ENCODE measurements around the gene TCEA2. TPM values are rescaled to one million over a fixed set of nuclear protein-coding genes. Genes with fewer than 3 reads are reported as not detected.

Gene TCEA2
- total RNA-seq, 1 experiment from 2014 or later = 48.3 TPM

- no peak for DNase-seq
- intact Hi-C loops (cut with micrococcal nuclease; ENCODE audit: unreplicated experiment) = loop anchor here (10.0 kb wide), 1 partner anchor 171 kb away; the partner anchor contains the start of gene DNAJC5
- Mint-ChIP-seq H3K27ac (ENCODE audit: unreplicated experiment) (peak overlapping the region; percentile 45), H3K27me3 (ENCODE audit: insufficient read depth, unreplicated experiment) (no peaks in the 10 kb centered on the region), H3K36me3 (ENCODE audit: insufficient read depth, unreplicated experiment) (peaks cover 8% of the 10 kb centered on the region), H3K4me1 (ENCODE audit: low read depth, unreplicated experiment) (peaks cover 21% of the 10 kb centered on the region), H3K4me3 (ENCODE audit: unreplicated experiment) (no peak overlapping the region), H3K9me3 (ENCODE audit: unreplicated experiment) (no peaks in the 10 kb centered on the region)
- Histone ChIP-seq H3K9me3 (no peaks in the 10 kb centered on the region), H3K27me3 (replicated peaks; ENCODE audit: control insufficient read depth, insufficient read depth, low read length) (no peaks in the 10 kb centered on the region), H3K4me3 (ENCODE audit: low read depth, low read length) (no peak overlapping the region), H3K4me1 (peaks cover 14% of the 10 kb centered on the region), H3K36me3 (ENCODE audit: control insufficient read depth, insufficient read depth, low read length) (no peaks in the 10 kb centered on the region)
- no TSS peak for BruUV-seq (replicated peaks)
- TF ChIP-seq CTCF (IDR thresholded peaks at IDR 0.05; ENCODE audit: insufficient read depth in 1 of 2, low read depth in 1 of 2, low read length in 1 of 2, severe bottlenecking in 1 of 2, unreplicated experiment in 1 of 2) = no peak
- POLR2A ChIA-PET = no interaction called here
- CTCF ChIA-PET = interaction anchor here (0.9 to 1.0 kb wide), 2 partner anchors 26 to 55 kb away, joined by 3 read pairs; no protein-coding TSS in a partner anchor
These were observed 2.3 kb downstream of the TCEA2 start for GRCh38 chr20:64065062-64065973.

GRCh38 chr20:64065974-64066343 is 3.0 kb downstream of the TCEA2 start:
- peaks cover 21% of the 10 kb centered on the region for H3K4me1 Mint-ChIP-seq (ENCODE audit: low read depth, unreplicated experiment)
- peaks cover 8% of the 10 kb centered on the region for H3K36me3 Mint-ChIP-seq (ENCODE audit: insufficient read depth, unreplicated experiment)
- TF ChIP-seq CTCF (IDR thresholded peaks at IDR 0.05; ENCODE audit: insufficient read depth in 1 of 2, low read depth in 1 of 2, low read length in 1 of 2, severe bottlenecking in 1 of 2, unreplicated experiment in 1 of 2) = no peak
- DNase-seq = no peak
- no peak overlapping the region for H3K4me3 Mint-ChIP-seq (ENCODE audit: unreplicated experiment)
- BruUV-seq (replicated peaks) = no TSS peak
- POLR2A ChIA-PET = no interaction called here
- peaks cover 14% of the 10 kb centered on the region for H3K4me1 ChIP-seq
- peak overlapping the region; percentile 45 for H3K27ac Mint-ChIP-seq (ENCODE audit: unreplicated experiment)
- no peaks in the 10 kb centered on the region for H3K9me3 Mint-ChIP-seq (ENCODE audit: unreplicated experiment)
- intact Hi-C loops (cut with micrococcal nuclease; ENCODE audit: unreplicated experiment) = loop anchor here (10.0 kb wide), 1 partner anchor 171 kb away; the partner anchor contains the start of gene DNAJC5
- H3K27me3 Mint-ChIP-seq (ENCODE audit: insufficient read depth, unreplicated experiment) = no peaks in the 10 kb centered on the region
- CTCF ChIA-PET = interaction anchor here (0.6 to 1.4 kb wide), 4 partner anchors 8 to 23 kb away, joined by 3 to 12 read pairs (median 4); partner anchors contain the start of gene LKAAEAR1
- no peaks in the 10 kb centered on the region for H3K36me3 ChIP-seq (ENCODE audit: control insufficient read depth, insufficient read depth, low read length)
- H3K9me3 ChIP-seq = no peaks in the 10 kb centered on the region
- H3K4me3 ChIP-seq (ENCODE audit: low read depth, low read length) = no peak overlapping the region
- H3K27me3 ChIP-seq (replicated peaks; ENCODE audit: control insufficient read depth, insufficient read depth, low read length) = no peaks in the 10 kb centered on the region

GRCh38 chr20:64067005-64067632 is 4.1 kb downstream of the TCEA2 start:
- POLR2A ChIA-PET = no interaction called here
- no peak overlapping the region for H3K27ac Mint-ChIP-seq (ENCODE audit: unreplicated experiment)
- no peak overlapping the region for H3K4me3 Mint-ChIP-seq (ENCODE audit: unreplicated experiment)
- no TSS peak for BruUV-seq (replicated peaks)
- peaks cover 21% of the 10 kb centered on the region for H3K4me1 Mint-ChIP-seq (ENCODE audit: low read depth, unreplicated experiment)
- no peak for DNase-seq
- no peaks in the 10 kb centered on the region for H3K9me3 Mint-ChIP-seq (ENCODE audit: unreplicated experiment)
- Histone ChIP-seq H3K27me3 (replicated peaks; ENCODE audit: control insufficient read depth, insufficient read depth, low read length) (no peaks in the 10 kb centered on the region), H3K36me3 (ENCODE audit: control insufficient read depth, insufficient read depth, low read length) (no peaks in the 10 kb centered on the region), H3K9me3 (no peaks in the 10 kb centered on the region), H3K4me3 (ENCODE audit: low read depth, low read length) (no peak overlapping the region), H3K4me1 (peaks cover 13% of the 10 kb centered on the region)
- no peaks in the 10 kb centered on the region for H3K27me3 Mint-ChIP-seq (ENCODE audit: insufficient read depth, unreplicated experiment)
- TF ChIP-seq CTCF (IDR thresholded peaks at IDR 0.05; ENCODE audit: insufficient read depth in 1 of 2, low read depth in 1 of 2, low read length in 1 of 2, severe bottlenecking in 1 of 2, unreplicated experiment in 1 of 2) = no peak
- H3K36me3 Mint-ChIP-seq (ENCODE audit: insufficient read depth, unreplicated experiment) = peaks cover 14% of the 10 kb centered on the region
- intact Hi-C loops (cut with micrococcal nuclease; ENCODE audit: unreplicated experiment) = loop anchor here (10.0 kb wide), 1 partner anchor 172 kb away; the partner anchor contains the start of gene DNAJC5
- CTCF ChIA-PET = interaction anchor here (0.9 to 1.4 kb wide), 4 partner anchors 10 to 29 kb away, joined by 3 to 6 read pairs (median 4); partner anchors contain the start of gene LKAAEAR1
